ENCODE measurements around the gene CRMP1. TPM values are rescaled to one million over a fixed set of nuclear protein-coding genes. Genes with fewer than 3 reads are reported as not detected.
"Not testable (repeated sequence)": the region's sequence is repeated elsewhere in the genome, so short reads cannot be mapped to it uniquely, and the experiment has no call there.

CRMP1 gene
- total and polyA plus RNA-seq, 2 donors (not counting 3 experiments of a cell fraction or from before 2014, with no cell fraction given): 0.06 TPM; not detected in 1

- dilution Hi-C loops (cut with MboI; ENCODE audit: extremely low pct_ligation_motif_present, low sequenced_read_pairs) (no loop called here), intact Hi-C loops (cut with micrococcal nuclease) (no loop called here)
- no peak overlapping the region for H3K9ac ChIP-seq (replicated peaks; ENCODE audit: extremely low read depth, insufficient read depth, low read length)
- no peaks in the 10 kb centered on the region for H4K20me1 ChIP-seq (replicated peaks; ENCODE audit: control insufficient read depth, extremely low read depth, insufficient read depth, low read length)
- no peak overlapping the region for H3K4me2 ChIP-seq (ENCODE audit: insufficient read depth, low read length)
- no peaks in the 10 kb centered on the region for H3K4me1 ChIP-seq (ENCODE audit: control insufficient read depth, extremely low read depth, insufficient read depth, low read length)
- H3K27ac ChIP-seq (ENCODE audit: insufficient read depth, low read depth, low read length): no peak overlapping the region
- no peaks in the 10 kb centered on the region for H3K79me2 ChIP-seq (ENCODE audit: control insufficient read depth, insufficient read depth, low read length)
- H3K27me3 ChIP-seq (ENCODE audit: control insufficient read depth in 2 of 2, insufficient read depth in 2 of 2, low read length in 2 of 2): no peaks in the 10 kb centered on the region
- BruUV-seq (replicated peaks): no TSS peak
- FAIRE-seq (no peak), DNase-seq (ENCODE audit: low read depth, low spot score) (no peak)
- no peak overlapping the region for H3K4me3 ChIP-seq (replicated peaks in 1 of 3; ENCODE audit: insufficient read depth in 1 of 3, low read depth in 1 of 3, low read length in 3 of 3)
- TF ChIP-seq JUN (IDR thresholded peaks at IDR 0.05; ENCODE audit: borderline replicate concordance, insufficient read depth, insufficient read length, low read depth): peak; percentile 11
- TF ChIP-seq POLR2AphosphoS5 (IDR thresholded peaks at IDR 0.05; ENCODE audit: insufficient read depth, low read depth, low read length): no peak
- POLR2A ChIA-PET: no interaction called here
- H3K9me1 ChIP-seq (replicated peaks; ENCODE audit: control insufficient read depth, extremely low read depth, insufficient read depth, low read length): no peaks in the 10 kb centered on the region
- no peak overlapping the region for H2AFZ ChIP-seq (ENCODE audit: low read depth, low read length)
- CTCF ChIA-PET: no interaction called here
- H3K36me3 ChIP-seq (ENCODE audit: control insufficient read depth in 2 of 2, extremely low read depth in 1 of 2, insufficient read depth in 2 of 2, low read length in 2 of 2): no peaks in the 10 kb centered on the region
- H3K9me3 ChIP-seq (replicated peaks; ENCODE audit: control insufficient read depth, insufficient read depth, low read length): no peaks in the 10 kb centered on the region
These were observed 35.7 kb downstream of the CRMP1 start for GRCh38 chr4:5857199-5857598.

GRCh38 chr4:5856362-5856761, 36.5 kb downstream of the CRMP1 start:
- dilution Hi-C loops (cut with MboI; ENCODE audit: extremely low pct_ligation_motif_present, low sequenced_read_pairs); H2AFZ ChIP-seq (ENCODE audit: low read depth, low read length): not testable (repeated sequence)

More at GRCh38 chr4:5856362-5856761, 36.5 kb downstream of the CRMP1 start:
- H4K20me1 ChIP-seq (replicated peaks; ENCODE audit: control insufficient read depth, extremely low read depth, insufficient read depth, low read length); H3K9ac ChIP-seq (replicated peaks; ENCODE audit: extremely low read depth, insufficient read depth, low read length); H3K4me1 ChIP-seq (ENCODE audit: control insufficient read depth, extremely low read depth, insufficient read depth, low read length); H3K9me3 ChIP-seq (replicated peaks; ENCODE audit: control insufficient read depth, insufficient read depth, low read length); POLR2A ChIA-PET; H3K27me3 ChIP-seq (ENCODE audit: control insufficient read depth in 2 of 2, insufficient read depth in 2 of 2, low read length in 2 of 2); DNase-seq (ENCODE audit: low read depth, low spot score); H3K4me2 ChIP-seq (ENCODE audit: insufficient read depth, low read length); BruUV-seq (replicated peaks); H3K27ac ChIP-seq (ENCODE audit: insufficient read depth, low read depth, low read length); intact Hi-C loops (cut with micrococcal nuclease); H3K36me3 ChIP-seq (ENCODE audit: control insufficient read depth in 2 of 2, extremely low read depth in 1 of 2, insufficient read depth in 2 of 2, low read length in 2 of 2); CTCF ChIA-PET; FAIRE-seq; H3K79me2 ChIP-seq (ENCODE audit: control insufficient read depth, insufficient read depth, low read length); H3K4me3 ChIP-seq (replicated peaks in 1 of 3; ENCODE audit: insufficient read depth in 1 of 3, low read depth in 1 of 3, low read length in 3 of 3); H3K9me1 ChIP-seq (replicated peaks; ENCODE audit: control insufficient read depth, extremely low read depth, insufficient read depth, low read length): not testable (repeated sequence)
